GM19238 (cell line): ENCODE measurements around the gene BICC1.
"Not testable (repeated sequence)": the region's sequence is repeated elsewhere in the genome, so short reads cannot be mapped to it uniquely, and the experiment has no call there.

ENCODE experiments used
- DNase-seq: peaks from one replicate; pipeline ENCODE4 v3.0.0; 2011; ENCODE audit warnings: low spot score; ENCODE audit not compliant: insufficient read length

Gene BICC1

DNA sequence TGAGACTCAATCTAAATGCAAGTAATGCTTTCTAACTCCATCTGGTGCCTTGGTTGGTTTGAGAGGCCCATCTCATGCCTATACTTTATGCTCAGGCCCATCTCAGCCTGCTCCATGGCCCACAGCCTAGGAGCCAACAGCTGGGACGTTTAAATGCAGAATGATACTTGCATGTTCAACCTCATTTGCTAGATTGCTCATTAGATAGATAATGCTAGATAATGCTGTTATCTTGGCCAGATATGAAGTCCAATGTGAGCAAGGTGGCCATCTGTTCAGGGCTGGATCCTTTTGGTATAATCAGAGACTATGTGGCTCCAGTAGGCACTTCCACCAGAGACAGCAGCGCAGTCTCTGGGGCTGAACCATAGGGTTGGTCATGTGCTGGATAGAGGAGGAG, 342.1 kb downstream of the BICC1 start:
- no peak for DNase-seq

DNA sequence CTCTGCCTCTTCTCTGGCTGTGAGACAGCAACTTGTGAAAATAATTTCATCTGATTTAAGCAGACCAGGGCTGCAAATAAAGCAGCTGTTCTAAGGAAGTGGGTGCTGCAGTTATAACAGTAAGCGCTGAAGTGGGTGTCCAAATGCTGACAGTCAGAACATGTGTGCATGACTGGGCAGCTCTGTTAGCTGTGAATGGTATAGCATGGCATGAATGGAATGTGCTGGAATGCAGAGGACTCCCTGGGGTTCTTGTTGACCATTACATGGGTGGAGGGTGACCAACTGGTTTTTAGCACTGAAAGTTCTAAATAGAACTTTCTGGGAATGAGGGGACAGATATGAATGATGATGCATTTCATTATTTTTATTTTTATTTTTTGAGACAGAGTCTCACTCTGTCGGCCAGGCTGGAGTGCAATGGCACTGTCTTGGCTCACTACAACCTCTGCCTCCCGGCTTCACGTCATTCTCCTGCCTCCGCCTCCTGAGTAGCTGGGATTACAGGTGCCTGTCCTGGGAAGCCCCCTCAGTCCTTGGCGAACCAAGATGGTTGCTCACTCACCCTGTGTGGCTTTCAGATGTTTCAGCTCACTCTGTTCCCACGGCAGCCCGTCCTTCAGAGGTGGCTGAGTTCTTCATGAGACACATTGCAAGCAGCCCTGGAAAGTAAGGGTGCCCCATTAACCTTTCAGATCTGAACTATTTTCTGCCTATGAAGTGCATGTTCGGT, 344.0 kb downstream of the BICC1 start:
- DNase-seq = no peak

DNA sequence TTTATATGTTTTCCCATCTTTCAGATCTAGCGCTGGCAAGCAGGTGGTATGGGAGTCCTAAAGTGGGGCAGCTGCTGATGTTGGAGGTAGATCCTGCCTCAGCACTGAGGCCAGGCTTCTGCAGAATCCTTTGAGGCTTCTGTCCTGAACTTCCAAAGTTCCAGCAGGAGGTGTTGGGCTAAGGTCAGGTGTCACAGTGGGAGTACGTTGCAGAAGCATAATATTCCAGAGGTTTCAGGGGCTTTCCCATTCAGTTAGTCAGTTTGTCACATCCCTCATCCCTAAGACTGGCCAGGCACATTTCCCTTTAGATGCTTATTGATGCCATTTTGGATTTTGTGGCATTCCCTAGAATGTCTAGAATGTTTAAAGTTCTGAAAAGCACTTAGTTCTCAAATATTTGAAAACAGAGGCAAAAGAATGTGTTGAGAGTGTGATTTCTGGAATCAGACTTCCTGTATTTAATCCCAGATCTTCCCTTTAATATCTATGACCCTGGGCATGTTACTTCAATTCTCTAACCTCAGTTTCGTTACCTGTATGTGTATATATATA, 344.7 kb downstream of the BICC1 start:
- DNase-seq = no peak

DNA sequence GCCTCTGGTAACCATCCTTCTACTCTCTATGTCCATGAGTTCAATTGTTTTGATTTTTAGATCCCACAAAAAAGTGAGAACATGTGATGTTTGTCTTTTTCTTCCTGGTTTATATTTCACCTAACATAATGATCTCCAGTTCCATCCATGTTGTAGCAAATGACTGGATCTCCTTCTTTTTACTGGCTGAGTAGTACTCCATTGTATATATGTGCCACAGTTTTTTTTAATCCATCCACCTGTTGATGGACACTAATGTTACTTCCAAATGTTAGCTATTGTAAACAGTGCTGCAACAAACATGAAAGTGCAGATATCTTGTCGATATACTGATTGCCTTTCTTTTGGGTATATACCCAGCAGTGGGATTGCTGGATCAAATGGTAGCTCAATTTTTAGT, 345.5 kb downstream of the BICC1 start:
- DNase-seq = not testable (repeated sequence)

DNA sequence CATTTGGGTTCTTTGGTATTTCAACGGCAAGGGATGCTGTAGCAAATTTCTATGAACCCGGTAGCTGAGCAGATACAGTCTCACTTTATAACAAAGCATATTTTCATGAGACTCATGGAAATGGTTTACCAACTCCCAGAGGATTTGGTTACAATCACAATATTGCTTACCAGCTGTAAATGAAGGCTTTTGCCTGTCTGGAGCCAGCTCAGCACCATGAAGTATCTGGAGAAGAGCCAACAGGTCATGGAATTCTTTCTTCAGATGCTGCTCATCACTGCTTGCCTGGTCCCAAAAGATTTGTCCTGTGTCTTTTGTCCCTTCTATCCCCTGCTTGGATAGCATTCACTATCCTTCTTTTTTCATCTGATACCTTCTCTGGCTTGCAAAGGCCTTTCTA, 346.9 kb downstream of the BICC1 start:
- no peak for DNase-seq

DNA sequence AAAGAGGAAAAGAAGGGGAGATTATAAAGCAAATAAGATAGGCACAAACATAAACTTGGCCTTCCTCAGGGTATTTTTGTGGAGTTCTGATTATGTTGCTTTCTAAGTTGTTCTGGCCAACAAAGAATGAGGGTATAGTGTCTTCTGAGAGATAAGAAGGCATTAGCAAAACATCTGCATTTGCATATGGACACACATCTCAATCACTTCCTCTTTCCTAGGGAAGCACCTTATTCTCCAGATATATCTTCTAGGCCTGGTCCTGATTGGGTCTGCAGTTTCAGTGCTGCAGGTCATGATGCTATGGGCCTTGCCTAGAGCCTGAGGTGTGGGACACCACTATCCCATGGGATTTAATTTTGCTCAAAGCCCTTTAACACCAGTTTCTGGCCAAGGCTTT, 355.0 kb downstream of the BICC1 start:
- DNase-seq = no peak

DNA sequence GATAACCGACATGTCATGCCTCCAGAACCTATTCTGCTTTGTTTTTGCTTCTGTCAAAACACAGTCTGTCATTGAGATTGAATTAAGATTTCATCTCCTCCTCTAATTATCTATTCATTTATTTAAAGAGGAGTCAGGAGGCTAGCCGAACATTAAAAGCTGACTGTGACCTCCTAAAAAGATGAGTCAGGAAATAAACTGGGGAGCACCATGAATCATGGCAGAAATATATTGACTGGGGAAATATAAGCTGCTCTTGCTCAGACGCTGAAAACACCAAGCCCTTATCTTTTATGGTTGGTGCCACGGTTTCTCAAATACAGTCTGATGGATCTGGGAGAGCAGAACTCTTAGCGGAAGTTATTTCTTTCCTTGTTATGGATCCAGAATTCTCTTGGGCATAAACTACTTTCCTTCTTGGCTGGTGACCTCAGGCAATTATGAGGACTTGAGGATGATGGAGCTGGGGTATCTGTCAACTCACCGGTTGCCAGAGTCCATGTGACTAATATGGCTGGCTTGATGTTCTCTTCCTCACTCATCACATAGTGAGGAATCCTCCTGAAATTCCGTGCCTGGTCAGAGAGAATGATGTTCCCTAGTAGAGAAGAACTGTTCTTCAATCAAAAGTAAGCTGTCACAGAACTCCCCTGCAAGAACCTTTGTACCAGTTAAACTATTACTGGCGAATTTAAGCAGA, 356.2 kb downstream of the BICC1 start:
- DNase-seq = no peak

DNA sequence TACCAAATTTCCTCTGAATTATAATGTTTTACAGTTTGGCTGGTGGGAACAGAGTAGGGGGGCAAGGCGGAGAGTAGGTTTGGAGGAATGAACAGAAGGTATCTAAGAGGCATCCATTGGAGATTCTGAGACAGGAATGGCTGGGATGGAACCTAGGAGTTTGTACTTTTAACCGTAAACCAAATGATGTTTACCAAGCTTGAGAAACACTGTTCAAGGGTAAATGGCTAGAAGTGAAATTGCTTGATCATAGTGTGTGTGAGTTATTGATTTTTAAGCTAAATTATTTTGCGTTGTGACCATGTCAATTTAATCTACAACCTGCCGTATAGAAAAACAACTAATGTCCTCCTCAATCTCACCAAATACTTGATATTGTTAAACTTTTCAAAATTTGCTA, 357.4 kb downstream of the BICC1 start:
- DNase-seq = no peak

DNA sequence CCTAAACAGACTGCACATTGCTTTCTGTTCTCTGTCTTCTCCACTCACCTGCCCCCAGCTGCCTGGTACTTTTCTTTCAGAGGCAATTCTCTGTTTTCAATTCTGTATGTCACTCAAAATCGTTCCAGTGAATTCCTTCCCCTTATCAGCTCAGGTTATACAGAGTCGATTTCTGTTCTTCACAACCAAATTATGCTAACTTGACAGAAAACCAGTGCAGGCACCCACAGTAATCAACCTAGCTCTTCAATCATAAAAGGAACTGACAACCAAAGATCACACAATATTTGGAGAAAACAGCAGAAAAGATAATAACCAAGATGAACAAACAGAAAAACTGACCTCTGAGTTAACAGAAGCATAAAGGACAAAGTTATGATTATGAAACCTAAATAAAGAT, 360.5 kb downstream of the BICC1 start:
- no peak for DNase-seq
